Body of pancreas (tissue), 4 donors: ENCODE measurements around the gene HMG20B. TPM values are rescaled to one million over a fixed set of nuclear protein-coding genes. Genes with fewer than 3 reads are reported as not detected.
A peak's percentile ranks its signal among the peaks of the same experiment; 100 is the strongest.

Source experiments
- ATAC-seq: fragments of 150-250 bp; one replicate; pipeline ENCODE4 v1.9.1; 2016
- DNase-seq, 4 donors: peaks; one replicate each; pipeline ENCODE4 v3.0.0-alpha.2; 2019
- H3K27ac ChIP-seq, 4 donors: fragments of 200-600 bp; sonication (generic); 1 replicate in 3 of 4; 2 replicates in 1 of 4; pipeline versions ENCODE4 v1.5.1 to v1.6.1; 2016 to 2019; ENCODE audit warnings: mild to moderate bottlenecking in 1 of 4, mixed read lengths in 1 of 4, moderate library complexity in 1 of 4
- H3K27me3 ChIP-seq, 2 donors: fragments of 200-600 bp; sonication (generic); one replicate each; pipeline ENCODE4 v1.6.0; 2016; ENCODE audit warnings: mild to moderate bottlenecking in 1 of 2
- H3K36me3 ChIP-seq, 2 donors: fragments of 200-600 bp; sonication (generic); replicated peaks in 1 of 2; 2 replicates each; pipeline ENCODE4 v1.5.1; 2016; ENCODE audit warnings: low read depth in 2 of 2; ENCODE audit not compliant: insufficient read depth in 1 of 2
- H3K4me1 ChIP-seq: fragments of 200-600 bp; sonication (generic); one replicate; pipeline ENCODE4 v1.6.0; 2016
- H3K4me3 ChIP-seq, 2 donors: fragments of 200-600 bp; sonication (generic); 1 replicate in 1 of 2; 2 replicates in 1 of 2; pipeline ENCODE4 v1.5.1; 2016 to 2019
- H3K9me3 ChIP-seq, 3 donors: fragments of 200-600 bp; sonication (generic); 1 replicate in 2 of 3; 2 replicates in 1 of 3; pipeline ENCODE4 v1.5.1; 2016
- CTCF ChIP-seq, 7 experiments: fragments of 450-650 bp in 4 of 7; fragments of 200-600 bp in 3 of 7; sonication (generic) in 3 of 7; IDR thresholded peaks; one replicate each; pipeline ENCODE4 v1.5.1; 2016 to 2019; ENCODE audit warnings: antibody characterized with exemption in 7 of 7
- POLR2A ChIP-seq, 3 donors: fragments of 450-650 bp; IDR thresholded peaks; one replicate each; pipeline ENCODE4 v1.6.1; 2016; ENCODE audit warnings: antibody characterized with exemption in 3 of 3, mild to moderate bottlenecking in 2 of 3
- WGBS, 2 donors: methylation state at CpG; one replicate each; pipeline ENCODE4 v1.1.5; 2017; 5-methylcytosine and 5-hydroxymethylcytosine counted together
- intact Hi-C: fragments of 100-400 bp; cut with DNase I; formaldehyde crosslinking; loops from one replicate; pipeline ENCODE4 v1.15.1; 2023
- total RNA-seq, 2 donors: library from RNA; depleted of rRNA; stranded (reverse); fragments of >200 nt; gene quantifications; one replicate each; pipeline ENCODE4 v1.1.0, GENCODE V29; 2016

HMG20B gene
- total RNA-seq, 2 donors from 2014 or later: 66.7 to 91.0 TPM

DNA sequence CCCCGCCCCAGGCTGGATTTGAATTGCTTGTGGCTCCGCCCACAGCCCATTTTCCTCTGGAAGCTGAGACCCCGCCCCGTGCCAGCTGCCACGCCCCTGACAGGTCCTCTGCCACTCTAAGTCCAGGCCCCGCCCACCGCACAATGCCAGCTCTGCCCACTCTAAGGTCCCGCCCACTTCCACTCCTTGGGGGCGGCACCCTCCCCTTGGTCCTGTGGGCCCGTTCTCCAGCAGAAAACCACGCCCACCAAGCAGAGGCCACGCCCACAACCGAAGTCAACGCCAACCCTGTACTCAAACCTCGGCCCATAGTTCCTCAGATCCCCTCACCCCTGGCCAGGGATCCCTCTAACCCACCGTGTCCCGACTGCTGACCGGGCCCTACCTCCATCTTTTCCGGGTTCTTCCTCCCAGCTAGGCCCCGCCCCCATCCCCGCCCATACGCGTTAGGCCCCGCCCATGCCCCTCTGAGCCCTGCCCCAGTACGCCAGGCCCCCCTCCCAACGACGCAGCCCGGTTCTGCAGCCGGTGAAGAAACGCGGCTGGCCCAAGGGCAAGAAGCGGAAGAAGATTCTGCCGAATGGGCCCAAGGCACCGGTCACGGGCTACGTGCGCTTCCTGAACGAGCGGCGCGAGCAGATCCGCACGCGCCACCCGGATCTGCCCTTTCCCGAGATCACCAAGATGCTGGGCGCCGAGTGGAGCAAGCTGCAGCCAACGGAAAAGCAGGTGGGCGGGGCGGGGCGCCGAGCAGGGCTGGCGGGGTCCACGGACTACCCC is 1.3 kb downstream of the HMG20B start:
- Histone ChIP-seq H3K27ac (no peak overlapping the region), H3K4me1 (peaks cover 18% of the 10 kb centered on the region), H3K27me3 (no peaks in the 10 kb centered on the region), H3K9me3 (no peaks in the 10 kb centered on the region), H3K4me3 (no peak overlapping the region), H3K36me3 (no peaks in the 10 kb centered on the region)
- ATAC-seq: peak; percentile 10
- TF ChIP-seq CTCF (IDR thresholded peaks at IDR 0.05) (no peak), POLR2A (IDR thresholded peaks at IDR 0.05) (no peak)
- WGBS, 2 donors: 57 to 66% methylated on average over 48 to 51 of the region's 55 CpGs
- intact Hi-C loops: no loop called here
- DNase-seq: peak; percentile 81 to 94 (median 86)

- no peak overlapping the region for H3K27ac ChIP-seq
- no peaks in the 10 kb centered on the region for H3K9me3 ChIP-seq
- no peaks in the 10 kb centered on the region for H3K36me3 ChIP-seq
- TF ChIP-seq CTCF (IDR thresholded peaks at IDR 0.05) (peak in 1 of 7 experiments; percentile 12), POLR2A (IDR thresholded peaks at IDR 0.05) (no peak)
- H3K4me3 ChIP-seq: no peak overlapping the region
- intact Hi-C loops: no loop called here
- no peaks in the 10 kb centered on the region for H3K27me3 ChIP-seq
- ATAC-seq (no peak), DNase-seq (no peak)
- WGBS, 2 donors: 88 to 92% methylated on average over 19 of the region's 19 CpGs
- peaks cover 18% of the 10 kb centered on the region for H3K4me1 ChIP-seq
Measured at GRCh38 chr19:3575260-3575741, 2.6 kb downstream of the HMG20B start.

DNA sequence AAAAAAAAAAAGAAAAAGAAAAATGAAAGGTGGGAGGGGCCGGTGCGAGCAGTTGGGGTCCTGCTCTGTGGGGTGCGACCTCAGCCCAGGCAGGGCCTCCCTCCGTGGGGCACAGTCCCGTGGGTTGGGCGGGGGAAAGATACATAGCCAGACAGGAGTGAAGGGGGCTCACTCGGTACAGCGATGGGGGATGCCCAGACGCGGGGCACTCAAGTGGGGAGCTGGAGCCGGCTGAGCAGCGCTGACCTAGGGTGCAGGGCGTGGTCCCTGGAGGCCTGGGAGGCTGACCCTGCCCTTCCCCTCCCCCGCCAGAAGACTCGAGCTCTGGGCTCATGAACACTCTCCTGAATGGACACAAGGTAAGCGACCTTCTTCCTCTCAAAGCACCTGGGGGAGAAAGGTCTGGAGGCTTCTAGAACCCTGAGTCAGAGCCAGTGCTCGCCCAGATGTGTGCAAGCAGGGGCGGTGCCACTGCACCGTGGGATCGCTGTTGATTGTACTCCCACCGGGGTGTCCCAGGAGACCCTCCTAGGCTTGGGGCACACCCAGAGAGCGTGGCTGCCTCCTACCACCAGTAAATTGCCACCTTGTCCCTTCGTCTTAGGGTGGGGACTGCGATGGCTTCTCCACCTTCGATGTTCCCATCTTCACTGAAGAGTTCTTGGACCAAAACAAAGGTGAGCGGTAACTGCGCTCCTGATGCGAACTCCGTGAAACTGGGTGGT is 3.4 kb downstream of the HMG20B start:
- peaks cover 18% of the 10 kb centered on the region for H3K4me1 ChIP-seq
- 88% methylated on average over 19 to 28 of the region's 29 CpGs for WGBS, 2 donors
- intact Hi-C loops: no loop called here
- H3K27ac ChIP-seq: no peak overlapping the region
- DNase-seq (no peak), ATAC-seq (no peak)
- H3K4me3 ChIP-seq: no peak overlapping the region
- no peaks in the 10 kb centered on the region for H3K27me3 ChIP-seq
- TF ChIP-seq CTCF (IDR thresholded peaks at IDR 0.05) (no peak), POLR2A (IDR thresholded peaks at IDR 0.05) (no peak)
- no peaks in the 10 kb centered on the region for H3K36me3 ChIP-seq
- H3K9me3 ChIP-seq: no peaks in the 10 kb centered on the region

GRCh38 chr19:3576696-3577443 is 4.1 kb downstream of the HMG20B start:
- TF ChIP-seq POLR2A (IDR thresholded peaks at IDR 0.05) (no peak), CTCF (IDR thresholded peaks at IDR 0.05) (no peak)
- Histone ChIP-seq H3K4me3 (no peak overlapping the region), H3K9me3 (no peaks in the 10 kb centered on the region), H3K36me3 (no peaks in the 10 kb centered on the region), H3K4me1 (peaks cover 14% of the 10 kb centered on the region), H3K27me3 (no peaks in the 10 kb centered on the region), H3K27ac (no peak overlapping the region)
- intact Hi-C loops: no loop called here
- DNase-seq (peak in 3 of 4 donors; percentile 31 to 43 (median 39)), ATAC-seq (no peak)
- WGBS, 2 donors: 64 to 92% methylated on average over 45 to 63 of the region's 78 CpGs
